GOT3 (cell line): ENCODE measurements around the gene SPTBN5.

Experiments used
- DNase-seq: peaks from one replicate; lab custom pipeline; 2025; ENCODE audit warnings: mixed read lengths; lab: John Stamatoyannopoulos, UW

Gene SPTBN5

DNA sequence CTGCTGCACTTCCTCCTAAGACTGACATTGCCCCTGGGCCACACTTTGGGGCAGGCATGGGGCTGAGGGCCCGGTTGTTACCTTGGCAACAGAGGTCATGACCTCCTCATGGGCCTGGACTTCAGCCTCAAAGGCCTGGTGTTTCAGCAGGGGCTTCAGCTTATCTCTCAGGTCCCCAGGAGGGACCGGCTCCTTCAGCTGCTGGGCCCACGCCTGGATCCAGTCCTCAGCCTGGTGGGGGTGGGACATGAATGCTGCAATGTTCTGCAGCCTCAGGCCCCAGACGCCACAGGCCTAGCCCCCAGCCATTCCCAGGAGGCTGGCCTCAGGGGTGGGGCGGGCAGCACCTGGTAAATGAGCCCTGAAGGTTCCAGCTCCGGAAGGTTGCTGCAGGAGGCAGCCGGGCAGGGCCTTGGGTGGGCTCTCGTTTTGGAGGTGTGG lies 27.6 kb downstream of the SPTBN5 start:
- no peak for DNase-seq

DNA sequence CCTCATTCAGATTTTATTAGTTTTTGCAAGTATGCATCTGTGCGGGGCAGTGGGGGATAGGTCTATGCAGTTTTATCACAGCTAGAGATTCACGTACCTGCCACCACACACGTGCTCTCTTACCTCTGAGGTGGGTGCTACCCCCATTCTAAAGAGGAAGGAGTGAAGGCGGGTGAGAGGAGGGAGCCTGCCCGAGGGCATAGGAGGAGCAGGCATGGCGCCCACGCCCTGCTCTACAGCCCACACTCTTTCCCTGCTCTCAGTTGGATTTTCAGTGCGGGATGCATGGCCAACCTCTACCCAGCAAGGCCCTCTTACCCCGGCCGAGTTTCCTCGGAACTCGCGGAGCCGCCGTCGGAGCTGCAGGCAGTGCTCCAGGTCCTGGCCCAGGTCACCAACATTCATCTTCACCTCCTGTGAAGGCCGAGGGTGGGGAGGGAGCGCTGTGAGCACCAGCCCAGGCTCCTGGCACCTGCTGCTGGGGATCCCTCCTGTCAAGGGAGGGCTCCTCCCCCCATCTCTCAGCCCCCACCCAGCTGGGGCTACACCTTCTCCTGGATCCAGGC lies 28.3 kb downstream of the SPTBN5 start:
- DNase-seq: no peak

DNA sequence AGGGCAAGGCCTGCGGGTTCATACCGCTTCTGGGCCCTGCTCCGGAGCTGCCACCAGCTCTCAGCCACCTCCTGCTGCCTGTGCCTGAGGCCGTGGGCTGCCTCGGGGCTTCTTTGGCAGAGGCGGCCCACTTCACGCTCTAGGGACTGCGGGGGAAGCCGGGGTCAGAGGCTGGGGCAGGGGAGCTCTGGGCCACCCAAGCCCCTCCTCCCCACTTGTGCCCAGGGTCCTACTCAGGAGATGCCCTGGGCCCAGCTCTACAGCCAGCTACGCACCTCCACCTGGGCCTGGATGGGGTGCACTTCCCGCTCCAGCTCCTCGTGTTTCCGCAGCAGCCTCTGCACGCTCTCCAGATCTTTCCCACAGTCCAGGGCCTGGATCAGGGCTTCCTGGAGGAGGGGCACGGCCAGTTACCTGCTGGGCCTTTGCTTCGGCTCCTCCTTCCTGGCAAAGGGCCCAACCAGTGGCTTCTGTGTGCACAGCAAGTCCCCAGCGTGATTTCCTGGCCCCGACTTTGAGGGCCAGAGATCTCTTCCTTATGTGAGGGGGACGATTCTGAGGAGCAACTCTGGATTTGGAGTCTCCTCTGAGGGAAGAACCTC lies 31.2 kb downstream of the SPTBN5 start:
- DNase-seq: no peak

DNA sequence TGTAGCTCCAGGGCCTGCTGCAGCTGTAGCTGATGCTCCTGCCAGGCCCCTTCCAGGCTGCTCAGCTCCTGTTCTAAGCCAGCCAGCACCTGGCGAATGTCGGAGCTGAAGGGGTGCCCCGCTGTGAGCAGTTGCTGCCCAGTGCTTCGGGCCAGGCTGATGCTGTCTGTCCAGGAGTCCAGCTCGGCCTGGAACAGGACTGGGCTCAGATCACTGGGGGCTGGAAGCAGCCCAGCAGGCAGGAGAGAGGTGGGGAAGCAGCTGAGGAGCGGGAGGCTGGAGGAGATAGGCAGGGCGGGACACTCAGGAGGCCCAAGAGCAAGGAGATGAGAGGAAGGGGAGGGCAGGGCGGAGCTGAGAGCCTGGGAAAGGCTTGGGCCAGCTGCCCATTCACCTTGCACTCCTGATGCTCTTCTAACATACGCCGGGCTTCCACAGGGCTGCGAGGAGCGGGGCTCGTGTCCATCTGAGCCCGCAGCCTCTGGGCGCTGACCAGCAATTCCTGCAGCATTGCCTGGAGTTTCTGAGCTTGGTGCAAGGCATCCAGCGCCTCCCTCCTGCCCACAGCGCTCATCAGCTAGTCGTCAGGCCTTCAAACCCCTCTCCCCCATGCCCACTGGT lies 32.0 kb downstream of the SPTBN5 start:
- DNase-seq: no peak

DNA sequence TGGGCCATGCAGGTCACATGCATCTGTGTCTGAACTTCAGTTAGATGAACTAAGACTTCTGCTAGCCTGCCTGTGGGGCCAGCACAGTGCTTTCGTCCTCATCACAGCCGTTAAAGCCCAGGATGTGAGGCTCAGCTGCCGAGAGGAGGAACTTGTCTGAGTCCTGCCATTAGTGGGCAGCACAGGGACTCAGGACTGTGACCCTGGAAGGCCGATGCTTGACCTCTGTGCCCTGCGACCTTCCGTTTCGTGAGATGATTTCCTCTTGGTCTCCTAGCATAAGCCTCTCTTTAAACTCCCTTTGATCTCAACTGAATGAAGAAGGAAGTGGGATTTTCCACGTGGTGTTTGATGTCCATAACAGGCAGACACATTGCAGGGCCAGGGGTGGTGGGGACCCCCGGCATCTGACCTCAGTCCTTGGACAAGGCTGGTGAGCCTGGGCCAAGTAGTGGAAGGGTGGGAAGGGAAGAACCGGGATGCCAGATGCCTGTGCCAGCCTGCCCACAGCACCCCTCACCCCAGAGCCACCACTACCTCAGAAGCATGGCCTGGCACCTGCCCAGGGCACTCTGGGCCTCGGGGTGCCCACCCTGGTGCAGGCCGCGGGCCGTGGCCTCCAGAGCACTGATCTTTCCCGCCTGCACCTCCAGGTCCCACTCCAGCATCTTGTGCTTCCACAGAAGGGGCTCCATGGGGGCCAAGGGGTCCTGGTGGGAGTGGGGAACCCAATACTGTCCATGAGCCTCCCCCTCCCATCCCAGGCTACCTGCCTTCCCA lies 33.6 kb downstream of the SPTBN5 start:
- DNase-seq: no peak

DNA sequence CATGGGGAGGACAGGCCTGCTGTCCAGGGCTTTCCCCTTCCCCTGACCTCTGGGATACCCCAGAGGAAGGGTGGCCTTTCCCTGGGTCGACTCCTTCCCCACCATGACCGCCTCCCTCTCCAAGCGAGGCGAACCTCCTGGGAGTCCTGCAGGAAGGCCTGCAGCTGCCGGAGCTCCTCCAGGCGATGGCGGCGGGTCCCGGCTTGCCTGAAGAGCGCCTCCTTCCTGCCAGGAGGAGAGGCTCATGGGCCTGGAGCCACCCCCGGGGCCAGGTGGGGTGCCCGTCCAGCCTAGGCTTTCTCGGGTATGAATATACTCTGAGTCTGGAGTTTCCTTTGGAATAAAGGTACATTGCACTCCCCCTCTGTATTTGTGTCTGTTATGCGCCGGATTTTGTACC lies 35.1 kb downstream of the SPTBN5 start:
- no peak for DNase-seq

DNA sequence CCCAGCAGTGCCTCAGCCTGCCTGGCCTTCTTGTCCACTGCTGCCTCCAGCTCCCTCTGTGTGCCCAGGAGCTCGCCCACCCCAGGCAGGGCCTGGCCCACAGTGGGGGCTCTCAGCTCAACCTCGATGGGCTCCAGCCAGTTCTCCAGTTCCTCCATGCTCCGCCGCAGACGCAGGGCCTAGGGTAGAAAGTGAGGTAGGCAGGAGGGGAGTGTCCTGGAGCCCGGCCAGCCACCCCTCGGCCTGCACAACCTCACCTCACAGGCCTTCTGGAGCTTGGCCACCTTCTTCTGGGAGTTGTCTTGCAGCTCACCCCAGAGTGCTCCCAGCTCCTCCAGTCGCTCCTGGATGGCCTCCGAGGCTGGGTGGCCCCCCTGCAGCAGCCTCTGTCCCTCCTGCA lies 36.5 kb downstream of the SPTBN5 start:
- no peak for DNase-seq

DNA sequence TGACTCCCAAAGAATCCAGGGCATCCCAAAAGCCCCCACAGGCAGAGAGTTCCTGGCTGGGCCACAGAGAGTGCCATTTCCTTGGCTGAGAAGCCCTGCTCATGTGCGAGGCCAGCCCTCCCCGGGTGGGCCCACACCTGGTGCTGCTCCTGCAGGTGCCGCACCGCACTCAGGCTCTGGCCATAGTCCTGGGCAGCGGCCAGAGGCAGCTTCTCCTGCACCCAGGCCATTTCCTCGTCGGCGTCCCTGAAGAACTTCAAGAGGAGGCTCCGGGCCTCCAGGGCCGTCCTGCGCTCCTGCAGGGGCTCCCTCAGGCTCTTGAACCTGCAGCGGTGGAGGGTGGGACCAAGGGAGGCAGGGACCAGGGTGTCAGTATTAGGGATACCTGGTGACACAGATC lies 37.1 kb downstream of the SPTBN5 start:
- DNase-seq: no peak

DNA sequence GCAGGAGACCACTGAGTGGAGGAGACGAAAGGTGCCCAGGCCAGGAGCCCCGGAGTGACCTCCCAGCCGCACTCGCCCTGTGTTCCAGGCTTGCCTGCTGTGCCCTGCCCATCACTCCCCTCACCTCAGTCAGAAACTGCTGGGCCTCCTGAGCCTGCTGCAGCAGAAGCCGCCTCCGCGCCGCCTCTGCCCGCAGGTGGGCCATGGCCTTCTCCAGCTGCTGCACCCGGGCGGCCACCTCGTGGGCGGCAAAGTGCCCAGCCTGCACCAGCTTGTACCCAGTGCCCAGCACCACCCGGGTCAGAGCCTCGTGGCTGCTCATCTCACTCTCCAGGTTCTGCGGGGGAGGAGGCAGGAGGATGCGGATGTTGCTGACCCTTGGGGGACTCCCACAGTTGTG lies 37.6 kb downstream of the SPTBN5 start:
- DNase-seq: no peak

DNA sequence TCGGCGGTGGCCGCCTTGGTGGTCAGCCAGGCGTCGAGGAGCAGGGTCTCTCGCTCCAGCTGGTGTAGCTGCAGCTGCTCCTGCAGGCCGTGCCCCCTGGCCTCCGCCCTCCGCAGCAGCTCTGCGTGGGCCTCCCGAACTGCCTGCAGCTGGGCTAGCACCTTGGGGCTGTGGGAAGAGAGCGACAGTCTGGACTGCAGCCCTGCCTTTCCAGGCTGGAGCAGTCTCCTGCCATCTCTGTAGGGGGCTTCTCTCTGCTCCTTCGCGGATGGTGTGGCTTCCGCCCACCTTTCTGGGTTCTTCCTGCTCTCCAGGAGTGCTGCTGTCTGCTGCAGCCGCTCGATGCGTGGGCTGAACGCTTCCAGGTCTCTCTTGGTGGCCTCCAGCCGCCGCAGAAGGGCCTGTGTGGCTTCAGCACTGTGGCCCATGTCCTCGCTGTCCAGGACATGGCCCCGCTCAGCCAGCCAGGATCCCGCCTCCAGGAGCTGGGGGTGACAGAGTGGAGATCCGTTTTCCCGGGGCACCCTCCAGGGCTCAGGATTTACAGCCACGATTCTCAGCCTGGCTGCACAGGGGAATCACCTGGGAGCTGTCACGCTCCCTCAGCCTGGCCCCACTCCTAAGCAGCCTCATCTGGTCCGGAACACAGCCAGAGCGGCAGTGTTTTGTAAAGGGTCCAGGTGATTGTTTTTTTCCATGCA lies 38.4 kb downstream of the SPTBN5 start:
- DNase-seq: no peak

DNA sequence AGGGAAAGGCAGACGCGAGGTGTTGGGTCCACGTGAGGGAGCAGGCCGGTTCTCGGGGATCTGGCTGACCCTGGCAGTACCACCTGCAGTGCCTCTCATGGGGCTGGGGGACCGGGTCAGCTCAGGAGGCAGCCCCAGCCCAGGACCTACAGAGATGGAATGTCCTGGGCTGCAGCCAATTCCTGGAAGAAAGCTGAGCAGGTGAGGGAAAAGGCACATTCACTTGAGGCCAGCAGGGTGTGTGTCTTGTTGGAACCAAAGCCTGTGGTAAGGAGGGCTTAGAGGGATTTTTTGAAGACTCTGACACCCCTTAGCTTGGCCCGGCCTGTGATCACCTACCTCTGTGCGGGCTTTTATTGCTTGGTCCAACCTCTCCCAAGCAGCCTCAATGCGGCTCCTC lies 39.4 kb downstream of the SPTBN5 start:
- no peak for DNase-seq

DNA sequence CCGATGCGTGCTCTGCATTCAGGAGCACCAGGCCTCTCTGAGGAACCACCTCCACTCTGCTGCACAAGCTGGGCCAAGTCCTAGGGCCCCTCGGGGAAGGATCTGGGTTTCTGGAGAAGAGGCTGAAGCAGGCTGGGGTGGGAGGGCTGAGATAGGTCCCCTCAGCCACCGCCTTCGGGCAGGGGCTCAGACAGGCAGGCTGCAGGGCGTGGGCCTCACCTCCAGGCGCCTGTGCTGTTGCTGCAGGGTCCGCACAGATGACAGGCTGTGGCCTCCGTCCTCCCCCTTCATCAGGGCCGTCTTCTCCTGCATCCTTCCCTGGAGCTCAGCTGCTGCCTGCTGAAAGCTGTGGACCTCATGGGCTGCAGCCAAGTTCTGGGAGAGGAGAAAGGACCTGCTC lies 40.0 kb downstream of the SPTBN5 start:
- no peak for DNase-seq

DNA sequence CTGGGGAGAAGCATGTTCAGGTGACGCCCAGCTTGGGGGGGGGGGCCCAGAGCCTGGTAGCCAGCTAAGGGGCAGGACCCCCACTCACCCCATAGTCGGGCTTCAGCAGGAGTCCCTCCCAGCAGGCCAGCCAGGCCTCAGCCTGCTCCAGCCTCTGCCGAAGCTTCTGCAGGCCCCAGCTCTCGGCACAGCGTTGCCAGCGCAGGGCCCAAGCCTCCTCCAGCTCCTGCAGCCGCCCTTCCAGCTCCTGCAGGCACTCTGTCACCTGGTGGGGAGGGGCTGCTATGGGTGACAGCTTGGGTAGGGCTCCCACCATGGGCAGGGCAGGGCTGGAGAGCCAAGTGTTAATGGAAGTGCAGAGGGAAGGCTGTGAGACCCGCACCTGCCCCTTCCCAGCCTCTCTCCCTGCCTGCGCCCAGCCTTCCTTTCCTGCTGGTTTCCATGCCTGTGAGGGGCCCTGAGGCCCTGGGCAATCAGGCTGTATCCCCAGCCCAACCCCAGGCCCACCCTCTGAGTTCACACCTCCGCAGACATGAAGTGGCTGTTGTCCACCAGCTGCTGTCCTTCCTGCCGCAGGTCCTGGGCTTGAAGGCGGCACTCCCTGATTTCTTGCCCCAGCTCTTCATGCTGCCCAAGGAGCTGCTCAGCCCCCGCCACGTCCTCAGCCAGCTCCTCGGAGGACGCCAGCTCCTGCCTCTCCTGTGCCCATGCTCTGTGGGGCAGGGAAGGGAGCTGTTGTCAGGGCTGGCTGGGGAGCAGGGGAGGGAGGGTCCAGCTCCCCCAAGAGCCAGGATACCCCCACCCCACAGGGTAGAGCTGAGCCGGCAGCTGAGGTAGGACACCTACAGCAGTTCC lies 40.9 kb downstream of the SPTBN5 start:
- no peak for DNase-seq

DNA sequence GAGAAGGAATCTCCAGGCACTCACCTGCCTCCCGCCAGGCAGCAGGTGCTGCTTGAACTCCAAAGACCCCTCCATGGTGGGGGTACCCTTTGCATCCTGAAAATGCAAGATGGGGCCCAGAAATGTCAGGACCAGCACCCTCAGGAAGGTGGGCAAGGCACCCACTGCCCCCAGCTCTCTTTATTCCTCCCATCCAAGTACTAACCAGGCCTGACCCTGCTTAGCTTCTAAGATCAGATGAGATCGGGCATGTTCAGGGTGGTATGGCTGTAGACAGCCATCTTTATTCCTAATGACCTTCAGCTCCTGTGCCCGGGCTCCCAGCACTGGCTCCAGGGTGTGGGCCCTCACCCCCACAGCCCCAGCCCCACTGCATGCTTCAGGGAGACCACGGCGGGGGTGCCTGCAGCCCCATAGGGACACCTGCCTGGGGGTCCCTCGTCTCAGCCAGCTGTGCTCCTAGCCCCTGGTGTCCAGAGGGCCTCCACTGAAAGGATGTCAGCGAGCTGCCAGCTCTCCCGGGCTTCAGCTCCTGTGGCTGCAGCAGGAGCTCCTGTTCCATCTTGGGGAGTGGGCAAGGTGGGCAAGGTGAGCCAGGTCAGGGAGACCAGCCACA lies 42.0 kb downstream of the SPTBN5 start:
- DNase-seq: no peak

DNA sequence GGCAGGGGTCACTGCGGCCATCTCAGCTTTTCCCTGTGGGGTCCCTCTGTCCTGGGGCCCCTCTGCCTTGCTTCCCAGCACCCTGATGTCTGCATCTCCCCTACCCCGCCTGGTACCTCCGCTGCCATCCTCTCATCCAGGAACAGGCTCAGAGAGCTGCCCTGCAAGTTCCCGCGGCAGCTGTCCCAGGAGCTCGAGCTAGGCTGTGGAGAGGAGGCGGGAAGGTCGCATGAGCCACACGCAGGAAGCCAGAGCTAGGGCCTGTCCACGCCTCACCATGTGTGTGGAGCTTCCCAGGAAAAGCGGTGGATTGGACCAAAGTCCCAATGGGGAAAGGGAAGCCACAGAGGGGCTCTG lies 42.7 kb downstream of the SPTBN5 start:
- no peak for DNase-seq

DNA sequence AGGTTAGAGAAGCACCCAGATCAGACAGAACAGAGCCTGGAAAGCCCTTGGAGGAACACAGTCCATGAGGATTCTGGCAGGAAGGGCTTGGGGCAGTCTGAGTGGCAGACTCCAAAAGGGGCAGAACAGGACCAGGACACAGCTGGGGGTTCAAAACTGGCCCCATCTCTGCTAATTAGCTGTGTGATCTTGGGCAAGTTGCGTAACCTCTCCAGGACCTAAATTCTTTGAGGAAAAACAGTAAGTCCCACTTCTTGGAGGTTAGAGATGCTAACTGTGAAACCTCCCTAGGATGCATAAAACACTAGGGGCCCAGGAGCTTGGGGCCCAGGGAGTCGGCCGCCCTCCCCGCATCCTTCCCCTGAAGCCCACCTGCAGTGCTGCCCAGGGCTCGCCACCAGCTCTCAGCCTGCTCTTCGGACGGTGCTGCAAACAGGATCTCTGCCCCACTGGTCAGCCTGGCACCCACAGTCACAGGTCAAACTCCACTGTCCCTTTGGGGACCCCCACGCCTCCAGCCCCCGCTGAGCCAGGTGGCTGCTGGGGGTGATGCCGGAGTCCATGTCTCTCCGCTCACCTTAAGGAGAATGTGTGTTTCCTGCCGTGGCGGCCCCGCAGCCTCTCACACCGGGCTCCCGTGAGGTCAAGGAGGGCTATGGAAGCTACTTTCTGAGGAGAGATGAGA lies 43.2 kb downstream of the SPTBN5 start:
- DNase-seq: no peak

DNA sequence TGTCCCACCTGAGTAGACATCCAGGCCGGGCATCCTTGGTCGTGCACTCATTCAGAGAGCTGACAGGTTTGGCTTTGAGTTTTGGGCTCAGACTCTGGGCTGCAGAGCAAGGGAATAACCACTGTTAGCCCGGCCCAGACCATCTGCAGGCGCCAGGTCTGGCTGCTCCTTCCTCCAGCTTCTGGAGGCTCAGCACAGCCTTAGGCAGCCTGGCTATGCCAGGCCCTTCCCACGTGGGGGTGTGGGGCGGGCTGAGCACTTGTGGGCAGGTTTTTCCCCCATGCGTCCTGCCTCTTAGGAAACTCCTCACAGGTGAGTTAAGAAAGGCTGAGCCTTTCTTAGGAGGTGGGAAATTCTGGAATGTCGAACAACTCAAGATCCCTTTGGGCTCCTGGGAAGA lies 44.0 kb downstream of the SPTBN5 start:
- DNase-seq: no peak

DNA sequence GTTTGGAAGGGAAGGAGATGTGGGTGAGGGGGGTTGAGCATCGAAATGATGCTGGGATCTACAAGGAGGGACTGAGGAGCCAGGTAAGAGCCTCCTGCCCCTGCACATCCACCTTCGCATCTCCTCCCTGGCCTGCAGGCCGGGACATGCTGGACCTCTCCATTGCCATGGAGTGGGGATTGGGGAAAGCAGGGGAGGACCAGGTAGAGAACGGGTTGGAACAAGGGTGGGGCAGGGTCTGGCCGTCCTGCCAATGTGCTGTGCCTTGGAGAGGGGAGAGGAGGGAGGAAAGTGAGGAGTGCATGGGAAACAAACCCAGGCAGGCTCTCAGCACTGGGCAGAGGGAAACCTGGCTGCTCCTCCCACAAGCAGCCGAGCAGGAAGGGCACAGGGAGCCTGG lies 44.6 kb downstream of the SPTBN5 start:
- DNase-seq: no peak

DNA sequence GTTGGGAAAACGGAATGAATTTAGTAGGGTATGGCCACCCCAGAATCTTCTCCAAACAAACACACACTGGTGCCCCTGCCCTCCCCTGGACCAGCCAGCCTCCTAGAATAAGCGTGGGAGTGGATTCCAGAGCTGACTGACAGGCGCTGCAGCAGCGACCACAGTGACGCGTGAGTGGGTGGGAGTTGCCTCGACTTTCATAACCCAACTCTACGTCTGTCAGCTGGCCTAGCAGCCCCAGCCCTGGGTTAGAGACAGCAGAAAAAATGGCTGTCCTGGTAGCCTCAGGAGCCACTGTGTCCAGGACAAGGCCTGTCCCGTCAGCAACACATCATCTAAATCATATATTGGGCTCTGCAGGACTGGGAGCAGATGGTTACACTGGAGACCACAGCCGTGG lies 45.2 kb downstream of the SPTBN5 start:
- DNase-seq: no peak

DNA sequence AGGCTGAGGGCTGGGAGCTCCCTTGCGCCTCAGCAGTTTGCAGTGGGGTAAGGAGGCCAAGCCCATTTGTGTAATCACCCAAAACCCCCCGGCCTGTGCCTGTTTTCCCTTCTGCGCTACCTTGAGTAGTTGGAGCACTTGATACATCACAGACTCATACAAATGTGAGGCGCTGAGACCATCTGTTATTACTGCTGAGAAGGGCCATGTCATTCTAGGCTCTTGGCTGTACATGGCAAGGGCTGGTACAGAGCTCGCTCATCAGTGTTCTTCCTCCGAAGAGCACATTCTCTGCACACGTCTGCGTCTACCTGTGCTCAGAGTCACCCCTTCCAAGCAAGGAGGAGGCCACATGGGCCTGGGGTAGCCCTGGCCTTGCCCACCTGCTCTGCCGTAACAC lies 45.9 kb downstream of the SPTBN5 start:
- no peak for DNase-seq

DNA sequence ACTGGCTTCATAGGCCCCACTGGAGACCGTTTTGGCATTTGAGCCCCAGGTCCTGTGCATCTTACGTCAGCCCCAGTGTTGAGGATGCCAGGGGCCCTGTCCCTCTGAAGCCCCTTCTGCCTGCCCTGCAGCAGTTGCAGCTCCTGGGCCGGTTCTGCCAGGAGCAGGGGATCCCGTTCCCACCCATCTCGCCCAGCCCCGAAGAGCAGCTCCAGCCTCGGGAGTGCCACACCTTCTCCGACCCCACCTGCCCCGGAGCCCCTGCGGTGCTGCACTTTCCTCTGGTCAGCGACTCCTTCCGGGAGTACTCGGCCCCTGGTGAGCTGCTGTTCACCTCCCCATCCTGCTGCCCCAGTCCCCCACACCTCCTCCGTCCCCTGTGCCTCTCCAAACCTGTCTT lies 46.6 kb downstream of the SPTBN5 start:
- DNase-seq: no peak
